COLO829 (cell line): ENCODE data around the gene ULK3.

Source experiments
- DNase-seq: peaks from one replicate; pipeline ENCODE4 v3.0.0; 2012; ENCODE audit warnings: low spot score

The ULK3 gene

GRCh38 chr15:74799255-74799855 lies 43.6 kb downstream of the ULK3 start:
- no peak for DNase-seq

- DNase-seq, result no peak
These were observed 44.3 kb downstream of the ULK3 start for GRCh38 chr15:74798388-74799254.

DNA sequence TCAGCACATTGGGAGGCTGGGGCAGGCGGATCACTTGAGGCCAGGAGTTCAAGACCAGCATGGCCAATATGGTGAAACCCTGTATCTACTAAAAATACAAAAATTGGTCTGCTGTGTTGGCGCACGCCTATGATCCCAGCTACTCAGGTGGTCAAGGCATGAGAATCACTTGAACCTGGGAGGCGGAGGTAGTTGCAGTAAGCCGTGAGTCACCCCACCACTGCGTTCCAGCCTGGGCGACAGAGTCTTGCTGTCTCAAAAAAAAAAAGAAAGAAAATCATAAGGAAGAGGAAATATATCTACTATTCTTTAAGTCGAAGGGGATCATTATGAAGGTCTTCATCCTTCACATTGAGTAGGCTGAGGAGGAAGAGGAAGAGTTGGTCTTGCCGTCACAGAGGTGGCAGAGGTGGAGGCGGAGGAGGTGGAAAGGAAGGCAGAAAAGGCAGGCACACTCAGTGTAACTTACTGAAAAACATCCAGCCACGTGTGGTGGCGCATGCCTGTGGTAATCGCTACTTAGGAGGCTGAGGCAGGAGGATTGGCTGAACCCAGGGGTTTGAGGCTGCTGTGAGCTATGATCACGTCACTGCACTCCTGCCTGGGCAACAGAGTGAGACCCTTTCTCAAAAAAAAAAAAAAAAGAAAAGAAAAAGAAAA lies 46.9 kb downstream of the ULK3 start:
- no peak for DNase-seq

GRCh38 chr15:74794970-74795349 lies 48.0 kb downstream of the ULK3 start:
- no peak for DNase-seq

GRCh38 chr15:74794248-74794969 lies 48.5 kb downstream of the ULK3 start:
- no peak for DNase-seq

DNA sequence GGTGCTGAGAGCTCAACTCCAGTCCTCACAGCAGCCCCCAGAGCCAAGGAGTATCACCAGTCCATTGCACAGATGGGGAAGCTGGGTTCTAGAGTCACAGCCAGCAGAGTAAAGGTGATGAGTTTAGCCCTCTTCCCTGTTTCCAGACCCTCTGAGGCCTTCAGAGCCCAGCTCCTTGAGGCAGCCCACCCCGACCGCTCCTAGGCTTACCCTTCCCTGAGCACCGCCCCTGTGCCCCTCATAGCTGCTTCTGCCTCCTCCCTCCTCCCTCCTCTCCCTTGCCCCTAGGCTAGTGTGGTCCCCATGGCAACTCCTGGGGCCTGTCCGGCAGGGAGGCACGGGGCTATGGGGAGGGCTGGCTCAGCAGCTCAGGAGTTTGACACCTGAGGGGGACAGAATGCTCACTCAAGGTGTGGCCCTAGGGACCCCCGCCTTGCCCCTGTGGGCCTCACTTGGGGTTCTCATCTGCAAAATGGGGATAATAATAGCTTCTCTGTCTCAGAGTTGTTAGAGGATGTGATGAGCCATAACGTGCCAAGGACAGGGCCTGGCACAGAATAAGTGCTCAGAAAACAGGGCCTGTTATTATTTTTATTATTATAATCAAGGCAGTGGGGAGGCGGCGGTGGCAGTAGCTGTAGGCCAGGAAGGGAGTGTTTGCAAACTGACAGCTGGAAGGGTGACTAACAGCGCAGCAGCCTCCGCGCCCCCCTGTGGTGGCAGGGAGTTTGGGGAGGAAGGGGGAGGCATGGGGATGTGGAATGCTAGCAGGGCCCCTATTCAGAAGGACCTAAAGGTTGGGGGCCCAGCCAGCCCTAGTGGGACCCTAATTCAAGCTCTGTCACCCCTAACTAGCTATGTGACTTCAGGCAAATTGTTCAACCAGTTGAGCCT lies 49.6 kb downstream of the ULK3 start:
- DNase-seq, result no peak

GRCh38 chr15:74792227-74793016 lies 50.5 kb downstream of the ULK3 start:
- DNase-seq, result no peak

DNA sequence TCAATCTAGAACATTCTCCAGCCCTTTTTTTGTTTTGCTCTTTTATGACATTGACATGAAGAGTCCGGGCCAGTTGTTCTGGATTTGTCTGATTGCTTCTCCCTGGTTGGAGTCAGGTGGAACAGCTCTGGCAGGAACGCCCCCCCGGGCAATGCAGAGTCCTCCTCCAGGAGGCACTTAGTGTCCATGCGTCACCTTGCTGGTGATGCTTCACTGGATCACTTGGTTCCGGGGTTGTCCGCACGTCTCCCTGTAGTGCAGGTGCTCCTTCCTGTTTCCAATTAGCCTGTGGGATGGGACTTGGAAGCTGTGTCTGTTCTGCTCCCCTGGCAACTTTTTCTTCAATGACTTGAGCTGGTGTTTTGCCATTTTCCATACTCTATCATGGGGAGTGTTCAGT lies 51.3 kb downstream of the ULK3 start:
- no peak for DNase-seq

- no peak for DNase-seq
These were observed 51.9 kb downstream of the ULK3 start for GRCh38 chr15:74791007-74791406.

GRCh38 chr15:74790080-74790916 lies 52.7 kb downstream of the ULK3 start:
- DNase-seq, result no peak

DNA sequence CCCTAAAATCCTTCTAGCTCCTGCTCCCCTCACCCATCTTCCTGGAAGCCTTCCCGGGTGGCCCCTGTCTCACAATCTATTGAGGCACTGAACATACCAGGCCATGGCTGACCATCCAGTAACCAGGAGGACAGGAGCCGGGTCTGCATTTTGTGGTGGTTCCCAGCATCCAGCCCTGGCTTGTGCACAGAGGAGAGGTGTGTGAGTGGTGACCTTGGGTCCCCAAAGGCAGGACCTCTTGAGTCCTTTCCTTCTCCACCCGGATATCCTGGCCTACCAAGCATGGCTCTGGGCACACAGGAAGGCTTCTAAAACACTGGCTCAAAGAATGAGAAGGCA lies 53.2 kb downstream of the ULK3 start:
- DNase-seq, result no peak

- no peak for DNase-seq
These were observed 53.8 kb downstream of the ULK3 start for GRCh38 chr15:74789171-74789631.

- no peak for DNase-seq
These were observed 54.2 kb downstream of the ULK3 start for GRCh38 chr15:74788683-74789151.

- no peak for DNase-seq
These were observed 54.8 kb downstream of the ULK3 start for GRCh38 chr15:74788042-74788682.

DNA sequence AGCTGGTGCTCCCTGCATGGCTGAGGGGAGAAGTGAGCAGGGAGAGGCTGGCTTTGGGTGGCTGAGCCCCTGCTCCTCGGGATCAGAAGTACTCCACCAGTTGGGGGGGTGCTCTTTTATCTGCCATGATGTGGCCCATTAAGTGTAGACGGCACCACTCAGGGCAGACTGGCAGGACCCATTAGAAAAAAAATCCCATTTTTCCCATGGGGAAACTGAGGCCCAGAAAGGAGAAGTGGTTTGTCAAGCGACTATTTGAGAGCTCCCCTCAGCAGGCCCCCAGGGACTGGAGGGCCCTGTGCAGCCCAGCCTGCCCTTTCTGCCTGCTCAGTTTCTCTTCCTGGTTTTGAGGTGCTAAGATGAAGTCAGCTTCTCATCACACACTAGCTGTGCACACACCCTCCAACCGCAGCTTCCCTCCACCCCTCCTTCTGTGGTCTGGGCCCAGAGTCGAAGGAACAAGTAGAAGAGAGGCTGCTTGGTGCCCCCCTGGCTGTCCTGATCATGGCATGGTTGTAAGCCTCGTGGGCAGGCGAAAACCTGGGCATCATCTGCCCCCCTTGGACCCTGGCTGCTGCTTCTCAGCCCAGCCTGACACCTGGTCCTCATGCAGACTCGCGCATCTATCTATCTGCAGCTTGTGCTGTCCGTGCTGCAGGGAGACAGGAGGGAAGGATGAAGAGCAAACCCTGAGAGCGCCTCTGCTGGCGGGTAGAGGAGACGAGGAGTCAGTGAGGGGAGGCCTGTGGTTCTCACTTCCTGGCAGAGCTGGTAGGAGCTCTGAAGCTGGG lies 55.5 kb downstream of the ULK3 start:
- peak; percentile 50 for DNase-seq

GRCh38 chr15:74786551-74787165 lies 56.3 kb downstream of the ULK3 start:
- no peak for DNase-seq
